GM12878 (cell line): Measurements from ENCODE around the gene GLB1L3. TPM values are rescaled to one million over a fixed set of nuclear protein-coding genes. Genes with fewer than 3 reads are reported as not detected.

ENCODE experiments used
- BCL3 ChIP-seq: IDR thresholded peaks from 2 replicates; pipeline ENCODE4 v1.6.1; 2011; ENCODE audit warnings: borderline replicate concordance, low read depth, mild to moderate bottlenecking, moderate library complexity, low read length; ENCODE audit not compliant: insufficient read depth, poor library complexity, severe bottlenecking
- BMI1 ChIP-seq: fragments of 450-650 bp; IDR thresholded peaks from 2 replicates; pipeline ENCODE4 v1.6.1; 2016; ENCODE audit warnings: mild to moderate bottlenecking, moderate library complexity, borderline replicate concordance
- ESRRA ChIP-seq: IDR thresholded peaks from 2 replicates; pipeline ENCODE4 v1.6.1; 2012; ENCODE audit warnings: mild to moderate bottlenecking, low read length, improper control_type of control experiment
- EZH2 ChIP-seq: IDR thresholded peaks from 2 replicates; pipeline ENCODE4 v1.6.1; 2012; ENCODE audit warnings: low read depth, mild to moderate bottlenecking, control low read depth, inconsistent platforms, low read length, borderline replicate concordance; ENCODE audit not compliant: control insufficient read depth
- FOXK2 ChIP-seq: fragments of 450-650 bp; IDR thresholded peaks from 2 replicates; pipeline ENCODE4 v1.6.1; 2017; ENCODE audit warnings: mild to moderate bottlenecking, moderate library complexity
- KAT2A ChIP-seq: conservative IDR thresholded peaks from 2 replicates; pipeline ENCODE4 v1.6.1; 2011; ENCODE audit warnings: low read depth, low read length; ENCODE audit not compliant: control insufficient read depth
- MEF2A ChIP-seq: IDR thresholded peaks from 2 replicates; pipeline ENCODE4 v1.6.1; 2011; ENCODE audit warnings: low read depth, mild to moderate bottlenecking, low read length, moderate library complexity; ENCODE audit not compliant: insufficient read depth
- MTA3 ChIP-seq: IDR thresholded peaks from 2 replicates; pipeline ENCODE4 v1.6.1; 2012; ENCODE audit warnings: low read length, inconsistent platforms, borderline replicate concordance
- MXI1 ChIP-seq: fragments of 150-350 bp; IDR thresholded peaks from 2 replicates; pipeline ENCODE4 v1.6.1; 2011; ENCODE audit warnings: low read depth, mild to moderate bottlenecking, inconsistent platforms, low read length, improper control_type of control experiment
- NKRF ChIP-seq: fragments of 450-650 bp; conservative IDR thresholded peaks from 2 replicates; pipeline ENCODE4 v1.6.1; 2017; ENCODE audit warnings: mild to moderate bottlenecking, moderate library complexity
- NR2C2 ChIP-seq: IDR thresholded peaks from 2 replicates; pipeline ENCODE4 v1.6.1; 2011; ENCODE audit warnings: borderline replicate concordance, low read depth; ENCODE audit not compliant: control insufficient read depth, insufficient read length
- PAX5 ChIP-seq: IDR thresholded peaks from 2 replicates; pipeline ENCODE4 v1.6.1; 2011; ENCODE audit warnings: low read depth, low read length, borderline replicate concordance
- PML ChIP-seq: IDR thresholded peaks from 2 replicates; pipeline ENCODE4 v1.6.1; 2012; ENCODE audit warnings: low read length, inconsistent platforms
- POLR2AphosphoS2 ChIP-seq: IDR thresholded peaks from 2 replicates; pipeline ENCODE4 v1.6.1; 2011; ENCODE audit warnings: low read depth, mild to moderate bottlenecking, low read length, improper control_type of control experiment, moderate library complexity
- RELA ChIP-seq: fragments of 450-650 bp; IDR thresholded peaks from 2 replicates; pipeline ENCODE4 v1.8.0; 2014; ENCODE audit warnings: borderline replicate concordance; ENCODE audit not compliant: partially characterized antibody
- RUNX3 ChIP-seq: IDR thresholded peaks from 2 replicates; pipeline ENCODE4 v1.6.1; 2012; ENCODE audit warnings: low read length, inconsistent platforms
- SIN3A ChIP-seq: IDR thresholded peaks from 2 replicates; pipeline ENCODE4 v1.6.1; 2012; ENCODE audit warnings: low read depth, low read length, improper control_type of control experiment
- SMAD1 ChIP-seq: fragments of 450-650 bp; IDR thresholded peaks from 2 replicates; pipeline ENCODE4 v1.6.1; 2018; ENCODE audit warnings: mild to moderate bottlenecking, low read depth; ENCODE audit not compliant: partially characterized antibody
- SUPT20H ChIP-seq: IDR thresholded peaks from 2 replicates; pipeline ENCODE4 v1.6.1; 2011; ENCODE audit warnings: low read depth, mild to moderate bottlenecking, low read length, moderate library complexity, borderline replicate concordance; ENCODE audit not compliant: control insufficient read depth
- TAF1 ChIP-seq: IDR thresholded peaks from 2 replicates; pipeline ENCODE4 v1.6.1; 2011; ENCODE audit warnings: mild to moderate bottlenecking, low read depth, low read length, borderline replicate concordance
- TCF3 ChIP-seq: IDR thresholded peaks from 2 replicates; pipeline ENCODE4 v1.6.1; 2012; ENCODE audit warnings: low read depth, mild to moderate bottlenecking, low read length, borderline replicate concordance; ENCODE audit not compliant: insufficient read depth
- TCF7 ChIP-seq: IDR thresholded peaks from 2 replicates; pipeline ENCODE4 v1.6.1; 2014; ENCODE audit warnings: antibody characterized with exemption, borderline replicate concordance
- ZNF207 ChIP-seq: fragments of 450-650 bp; IDR thresholded peaks from 2 replicates; pipeline ENCODE4 v1.6.1; 2014; ENCODE audit warnings: antibody characterized with exemption, mild to moderate bottlenecking, borderline replicate concordance
- ZSCAN29 ChIP-seq: fragments of 450-650 bp; IDR thresholded peaks from 2 replicates; pipeline ENCODE4 v1.6.1; 2017; ENCODE audit warnings: mild to moderate bottlenecking, moderate library complexity
- polyA plus RNA-seq, 11 experiments: library from polyadenylated mRNA; depleted of rRNA in 4 of 11; unstranded in 6 of 11; stranded (reverse) in 5 of 11; fragments of >200 nt; fragmentation: Nextera tagmentation in 4 of 11; fragmentation: Illumina TruSeq in 1 of 11; extraction: Ambion mirVana in 4 of 11; extraction: Trizol in 1 of 11; gene quantifications; 1 replicate in 1 of 11; 2 replicates in 10 of 11; pipeline versions ENCODE4 v1.2.1 to v1.2.3, GENCODE V29; 2011 to 2016; ENCODE audit warnings: inconsistent platforms in 2 of 11, missing spikeins in 2 of 11, low read depth in 1 of 11
- total RNA-seq, 4 experiments: library from RNA; depleted of rRNA in 3 of 4; stranded (reverse); fragments of >200 nt in 3 of 4; fragmentation: Illumina TruSeq in 1 of 4; extraction: Trizol in 1 of 4; gene quantifications; 2 replicates each; pipeline versions ENCODE4 v1.2.1 to v1.2.3, GENCODE V29; 2013 to 2021
- TF ChIP-seq, protein P1 (sequence below): fragments of 450-650 bp; IDR thresholded peaks from 2 replicates; pipeline ENCODE4 v1.6.1; 2018; ENCODE audit warnings: borderline replicate concordance, mild to moderate bottlenecking; ENCODE audit not compliant: partially characterized antibody

Gene GLB1L3
- total and polyA plus RNA-seq, 10 of the 15 experiments (the other 5 are each of a cell fraction or from before 2014, with no cell fraction given), result 0.53 to 2.9 (median 1.9) TPM; not detected in 1

DNA sequence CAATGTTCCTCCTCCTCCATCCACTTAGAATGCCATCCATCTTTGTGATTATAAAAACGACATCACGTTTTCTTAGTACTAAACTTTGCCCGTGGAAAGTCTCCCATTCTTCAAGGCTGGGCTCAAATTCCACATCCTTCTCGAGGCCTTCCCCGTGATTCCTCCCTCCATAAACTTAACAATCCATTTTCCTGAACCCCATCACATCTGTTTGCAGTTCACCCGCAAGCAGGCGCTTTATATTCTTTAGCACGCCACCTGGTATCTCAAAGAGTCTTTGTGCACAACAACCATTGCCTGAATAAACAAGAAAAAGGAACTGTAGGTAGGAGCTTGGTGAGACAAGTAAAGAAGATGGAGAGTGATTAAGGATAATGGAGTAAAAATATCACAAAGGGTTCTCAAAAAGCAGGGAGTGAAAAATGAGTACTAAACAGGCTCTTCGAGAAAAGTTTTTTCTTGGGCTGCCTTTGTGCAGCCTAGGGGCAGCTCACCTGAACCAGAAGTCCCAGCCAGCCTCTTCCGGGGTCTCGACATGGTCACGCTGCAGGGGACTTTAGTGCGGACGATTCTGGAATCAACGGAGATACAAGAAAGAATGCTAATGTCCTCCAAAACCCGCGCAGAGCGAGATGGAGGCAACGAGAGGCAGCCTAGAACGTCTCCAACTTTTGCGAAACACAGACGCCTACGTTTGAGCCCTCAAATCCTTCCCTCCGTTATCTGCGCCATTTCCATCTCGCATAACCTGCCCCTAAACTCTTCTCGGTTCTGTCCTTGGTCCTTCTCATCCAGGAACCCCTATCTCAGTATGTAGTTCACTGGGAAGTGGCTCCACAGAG, 23.6 kb upstream of the GLB1L3 start (continued):
- TF ChIP-seq RELA (no peak), ZNF207 (peak; percentile 40; the same call in 1 of the 2 replicates), FOXK2 (no peak), EZH2 (no peak), POLR2AphosphoS2 (no peak), PML (no peak), SMAD1 (no peak), NKRF (0 out of 2 replicates have a peak, but pooled peaks have one; percentile 11), ZSCAN29 (no peak), NR2C2 (no peak), ESRRA (no peak), MXI1 (peak; percentile 10; the same call in 1 of the 2 replicates), BCL3 (no peak), KAT2A (no peak), SUPT20H (no peak), SIN3A (no peak), RUNX3 (no peak), TCF7 (no peak), MTA3 (no peak), MEF2A (no peak), TCF3 (no peak), TAF1 (no peak), BMI1 (no peak), PAX5 (0 out of 2 replicates have a peak, but pooled peaks have one; percentile 23)
- TF ChIP-seq, protein P1, sequence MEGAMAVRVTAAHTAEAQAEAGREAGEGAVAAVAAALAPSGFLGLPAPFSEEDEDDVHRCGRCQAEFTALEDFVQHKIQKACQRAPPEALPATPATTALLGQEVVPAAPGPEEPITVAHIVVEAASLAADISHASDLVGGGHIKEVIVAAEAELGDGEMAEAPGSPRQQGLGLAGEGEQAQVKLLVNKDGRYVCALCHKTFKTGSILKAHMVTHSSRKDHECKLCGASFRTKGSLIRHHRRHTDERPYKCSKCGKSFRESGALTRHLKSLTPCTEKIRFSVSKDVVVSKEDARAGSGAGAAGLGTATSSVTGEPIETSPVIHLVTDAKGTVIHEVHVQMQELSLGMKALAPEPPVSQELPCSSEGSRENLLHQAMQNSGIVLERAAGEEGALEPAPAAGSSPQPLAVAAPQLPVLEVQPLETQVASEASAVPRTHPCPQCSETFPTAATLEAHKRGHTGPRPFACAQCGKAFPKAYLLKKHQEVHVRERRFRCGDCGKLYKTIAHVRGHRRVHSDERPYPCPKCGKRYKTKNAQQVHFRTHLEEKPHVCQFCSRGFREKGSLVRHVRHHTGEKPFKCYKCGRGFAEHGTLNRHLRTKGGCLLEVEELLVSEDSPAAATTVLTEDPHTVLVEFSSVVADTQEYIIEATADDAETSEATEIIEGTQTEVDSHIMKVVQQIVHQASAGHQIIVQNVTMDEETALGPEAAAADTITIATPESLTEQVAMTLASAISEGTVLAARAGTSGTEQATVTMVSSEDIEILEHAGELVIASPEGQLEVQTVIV, result no peak
